HEK293 (cell line): ENCODE data around the gene PCSK1N.

ENCODE experiments used
- CTCF ChIA-PET: fragments of 350-600 bp; formaldehyde crosslinking; extraction: SDS; loops from one replicate; lab custom pipeline; 2021; ENCODE audit warnings: antibody characterized with exemption; lab: Yijun Ruan, JAX
- POLR2A ChIA-PET: fragments of 300-600 bp; formaldehyde crosslinking; extraction: SDS; loops from one replicate; lab custom pipeline; 2020; ENCODE audit warnings: antibody characterized with exemption, inconsistent platforms; lab: Yijun Ruan, JAX
- H3K27ac ChIP-seq: fragments of 200-500 bp; sonication (Bioruptor generic); 2 replicates; pipeline ENCODE4 v1.5.1; 2014; ENCODE audit warnings: low read depth, low read length, control low read depth, inconsistent platforms; ENCODE audit errors: extremely low read depth
- H3K36me3 ChIP-seq, 2 experiments: fragments of 200-500 bp in 1 of 2; sonication (Bioruptor generic) in 1 of 2; 1 replicate in 1 of 2; 2 replicates in 1 of 2; pipeline ENCODE4 v1.5.1; 2014 to 2017; ENCODE audit warnings: inconsistent platforms in 2 of 2, low read length in 2 of 2; ENCODE audit not compliant: control insufficient read depth in 2 of 2, insufficient read depth in 1 of 2
- H3K4me1 ChIP-seq: fragments of 200-500 bp; sonication (Bioruptor generic); 2 replicates; pipeline ENCODE4 v1.5.1; 2014; ENCODE audit warnings: mild to moderate bottlenecking, low read length, inconsistent platforms; ENCODE audit not compliant: control insufficient read depth, insufficient read depth
- H3K4me3 ChIP-seq: 2 replicates; pipeline ENCODE4 v1.5.1; 2011; ENCODE audit warnings: low read depth, mild to moderate bottlenecking, control low read depth, low read length, moderate library complexity
- H3K9me3 ChIP-seq: fragments of 200-500 bp; sonication (Bioruptor generic); 2 replicates; pipeline ENCODE4 v1.5.1; 2014; ENCODE audit warnings: low read depth, low read length, inconsistent platforms; ENCODE audit not compliant: control insufficient read depth, insufficient read depth
- EGR2 ChIP-seq: fragments of 450-650 bp; formaldehyde crosslinking; IDR thresholded peaks from 2 replicates; pipeline ENCODE4 v1.5.1; 2016; ENCODE audit warnings: low read depth, missing biosample characterization, missing genetic modification characterization
- HOXC10 ChIP-seq: sonication (generic); formaldehyde crosslinking; IDR thresholded peaks from 2 replicates; pipeline ENCODE4 v1.8.1; 2023; ENCODE audit warnings: mild to moderate bottlenecking, missing genetic modification reagents
- HOXD13 ChIP-seq: sonication (generic); formaldehyde crosslinking; IDR thresholded peaks from 2 replicates; pipeline ENCODE4 v1.8.0; 2022; ENCODE audit warnings: missing genetic modification reagents, borderline replicate concordance
- KLF16 ChIP-seq: fragments of 450-650 bp; formaldehyde crosslinking; IDR thresholded peaks from 2 replicates; pipeline ENCODE4 v1.5.1; 2017; ENCODE audit warnings: missing biosample characterization, missing genetic modification characterization
- KLF8 ChIP-seq: fragments of 450-650 bp; formaldehyde crosslinking; IDR thresholded peaks from 2 replicates; pipeline ENCODE4 v1.5.1; 2016; ENCODE audit warnings: missing biosample characterization, missing genetic modification characterization
- PBX3 ChIP-seq: sonication (generic); formaldehyde crosslinking; IDR thresholded peaks from 2 replicates; pipeline ENCODE4 v1.8.1; 2022; ENCODE audit warnings: mild to moderate bottlenecking, moderate library complexity, missing genetic modification reagents
- SP3 ChIP-seq: fragments of 450-650 bp; formaldehyde crosslinking; IDR thresholded peaks from 2 replicates; pipeline ENCODE4 v1.5.1; 2016; ENCODE audit warnings: missing biosample characterization, missing genetic modification characterization
- ZBTB44 ChIP-seq: fragments of 450-650 bp; IDR thresholded peaks from 2 replicates; pipeline ENCODE4 v1.5.1; 2018; ENCODE audit warnings: missing biosample characterization, mild to moderate bottlenecking, missing genetic modification characterization
- ZBTB48 ChIP-seq: fragments of 450-650 bp; formaldehyde crosslinking; IDR thresholded peaks from 2 replicates; pipeline ENCODE4 v1.5.1; 2016; ENCODE audit warnings: missing biosample characterization, missing genetic modification characterization
- ZFHX2 ChIP-seq: fragments of 450-650 bp; formaldehyde crosslinking; conservative IDR thresholded peaks from 2 replicates; pipeline ENCODE4 v1.5.1; 2016; ENCODE audit warnings: missing biosample characterization, missing genetic modification characterization
- ZNF148 ChIP-seq: fragments of 450-650 bp; formaldehyde crosslinking; IDR thresholded peaks from 2 replicates; pipeline ENCODE4 v1.5.0; 2017; ENCODE audit warnings: missing biosample characterization, missing genetic modification characterization, borderline replicate concordance
- ZNF18 ChIP-seq: fragments of 450-650 bp; formaldehyde crosslinking; IDR thresholded peaks from 2 replicates; pipeline ENCODE4 v1.5.1; 2016; ENCODE audit warnings: missing biosample characterization, missing genetic modification characterization
- ZNF2 ChIP-seq: fragments of 450-650 bp; formaldehyde crosslinking; IDR thresholded peaks from 2 replicates; pipeline ENCODE4 v1.5.1; 2016; ENCODE audit warnings: missing biosample characterization, missing genetic modification characterization
- ZNF211 ChIP-seq: fragments of 450-650 bp; formaldehyde crosslinking; IDR thresholded peaks from 2 replicates; pipeline ENCODE4 v1.5.1; 2016; ENCODE audit warnings: low read depth, missing biosample characterization, missing genetic modification characterization
- ZNF274 ChIP-seq, 2 experiments: fragments of 200-500 bp in 1 of 2; fragments of 450-650 bp in 1 of 2; sonication (Bioruptor generic) in 1 of 2; formaldehyde crosslinking in 1 of 2; IDR thresholded peaks; 2 replicates each; pipeline versions ENCODE4 v1.5.1 to v1.6.1; 2014 to 2016; ENCODE audit warnings: borderline replicate concordance in 1 of 2, inconsistent platforms in 1 of 2, low read length in 1 of 2, missing biosample characterization in 1 of 2, missing genetic modification characterization in 1 of 2
- ZNF341 ChIP-seq: fragments of 450-650 bp; formaldehyde crosslinking; IDR thresholded peaks from 2 replicates; pipeline ENCODE4; 2016; ENCODE audit warnings: low read depth, missing biosample characterization, missing genetic modification characterization
- ZNF416 ChIP-seq: fragments of 450-650 bp; formaldehyde crosslinking; IDR thresholded peaks from 2 replicates; pipeline ENCODE4 v1.5.1; 2016; ENCODE audit warnings: missing biosample characterization, missing genetic modification characterization
- ZNF530 ChIP-seq: fragments of 450-650 bp; formaldehyde crosslinking; IDR thresholded peaks from 2 replicates; pipeline ENCODE4 v1.5.1; 2016; ENCODE audit warnings: low read depth, missing biosample characterization, missing genetic modification characterization
- ZNF596 ChIP-seq: fragments of 450-650 bp; IDR thresholded peaks from 2 replicates; pipeline ENCODE4 v1.5.0; 2018; ENCODE audit warnings: missing biosample characterization, mild to moderate bottlenecking, missing genetic modification characterization, moderate library complexity
- ZNF701 ChIP-seq: fragments of 450-650 bp; formaldehyde crosslinking; IDR thresholded peaks from 2 replicates; pipeline ENCODE4 v1.5.1; 2016; ENCODE audit warnings: missing biosample characterization, missing genetic modification characterization
- ZNF747 ChIP-seq: fragments of 450-650 bp; formaldehyde crosslinking; IDR thresholded peaks from 2 replicates; pipeline ENCODE4 v1.5.1; 2016; ENCODE audit warnings: missing biosample characterization, missing genetic modification characterization

PCSK1N gene

GRCh38 chrX:48816014-48816810 is 19.2 kb downstream of the PCSK1N start:
- Histone ChIP-seq H3K4me1 (no peaks in the 10 kb centered on the region), H3K9me3 (no peaks in the 10 kb centered on the region), H3K27ac (no peak overlapping the region), H3K4me3 (no peak overlapping the region), H3K36me3 (peaks cover 0 to 56% of the 10 kb centered on the region in 2 experiments; a peak in 1 of 3 replicates)
- CTCF ChIA-PET, result no interaction called here
- POLR2A ChIA-PET, result no interaction called here
- TF ChIP-seq KLF16 (no peak), ZNF416 (tag by site-specific recombination) (no peak), ZNF747 (tag by site-specific recombination) (no peak), ZNF2 (tag by site-specific recombination) (no peak), HOXC10 (CRISPR knock-in tag) (no peak), ZNF341 (no peak), SP3 (tag by site-specific recombination) (no peak), ZNF274 (IDR thresholded peaks at IDR 0.05; ENCODE audit: low read length) (no peak), ZNF274 (tag by site-specific recombination; IDR thresholded peaks at IDR 0.05; ENCODE audit: borderline replicate concordance) (no peak), KLF8 (tag by site-specific recombination) (no peak), PBX3 (CRISPR knock-in tag) (no peak), ZNF18 (no peak), ZBTB44 (tag by site-specific recombination) (no peak), HOXD13 (CRISPR knock-in tag) (no peak)

- ChIA-PET CTCF (no interaction called here), POLR2A (no interaction called here)
- no peaks in the 10 kb centered on the region for H3K9me3 ChIP-seq
- no peak for TF ChIP-seq ZNF211 (tag by site-specific recombination)
- TF ChIP-seq ZNF596 (tag by site-specific recombination), result no peak
- TF ChIP-seq ZNF701, result no peak
- peak; percentile 28; the same call in 1 of the 2 replicates for TF ChIP-seq ZFHX2 (tag by site-specific recombination)
- no peak for TF ChIP-seq ZNF148 (tag by site-specific recombination)
- TF ChIP-seq ZNF530, result no peak
- TF ChIP-seq EGR2 (tag by site-specific recombination), result peak; percentile 26; the same call in 1 of the 2 replicates
- TF ChIP-seq ZBTB48 (tag by site-specific recombination), result no peak
- no peak overlapping the region for H3K27ac ChIP-seq
- H3K4me3 ChIP-seq, result no peak overlapping the region
- H3K36me3 ChIP-seq, result peaks cover 0 to 51% of the 10 kb centered on the region in 2 experiments; a peak in 2 of 3 replicates
- H3K4me1 ChIP-seq, result no peaks in the 10 kb centered on the region
Measured at GRCh38 chrX:48815266-48815665, 20.1 kb downstream of the PCSK1N start.
